HG03108 (cell line): ENCODE results near the gene LOC128125822.
"Not testable (repeated sequence)": the region's sequence is repeated elsewhere in the genome, so short reads cannot be mapped to it uniquely, and the experiment has no call there.

ENCODE experiments used
- ATAC-seq: cut with Tn5 transposase; IDR thresholded peaks from one replicate; pipeline ENCODE4 v1.9.1; 2021; ENCODE audit warnings: moderate library complexity; ENCODE audit not compliant: unreplicated experiment

The LOC128125822 gene

DNA sequence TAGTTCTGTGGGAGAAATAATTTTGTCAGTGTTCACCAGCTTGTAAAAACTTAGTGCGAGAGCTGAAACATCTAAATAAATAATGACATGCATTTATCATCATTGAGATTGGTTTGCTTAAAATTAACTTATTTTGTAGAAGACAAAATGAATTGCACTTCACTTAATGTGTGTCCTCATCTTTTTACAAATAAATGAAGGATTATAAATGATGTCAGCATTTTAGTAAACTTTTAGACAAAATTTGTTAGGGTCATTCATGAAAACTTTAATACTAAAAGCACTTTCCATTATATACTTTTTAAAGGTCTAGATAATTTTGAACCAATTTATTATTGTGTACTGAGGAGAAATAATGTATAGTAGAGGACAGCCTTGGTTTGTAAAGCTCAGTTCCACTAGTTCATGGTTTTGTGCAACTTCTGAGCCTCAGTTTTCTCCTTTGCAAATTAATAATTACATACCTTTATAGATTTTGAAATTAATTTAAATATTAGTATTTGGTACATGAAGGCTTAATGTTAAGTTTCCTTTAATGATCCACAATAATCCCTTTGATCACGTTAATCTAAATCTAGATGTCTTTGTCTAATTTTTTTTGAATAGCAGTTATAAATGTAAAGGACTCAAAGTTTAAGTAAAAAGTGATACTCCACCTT is 9.2 kb downstream of the LOC128125822 start:
- ATAC-seq = no peak

DNA sequence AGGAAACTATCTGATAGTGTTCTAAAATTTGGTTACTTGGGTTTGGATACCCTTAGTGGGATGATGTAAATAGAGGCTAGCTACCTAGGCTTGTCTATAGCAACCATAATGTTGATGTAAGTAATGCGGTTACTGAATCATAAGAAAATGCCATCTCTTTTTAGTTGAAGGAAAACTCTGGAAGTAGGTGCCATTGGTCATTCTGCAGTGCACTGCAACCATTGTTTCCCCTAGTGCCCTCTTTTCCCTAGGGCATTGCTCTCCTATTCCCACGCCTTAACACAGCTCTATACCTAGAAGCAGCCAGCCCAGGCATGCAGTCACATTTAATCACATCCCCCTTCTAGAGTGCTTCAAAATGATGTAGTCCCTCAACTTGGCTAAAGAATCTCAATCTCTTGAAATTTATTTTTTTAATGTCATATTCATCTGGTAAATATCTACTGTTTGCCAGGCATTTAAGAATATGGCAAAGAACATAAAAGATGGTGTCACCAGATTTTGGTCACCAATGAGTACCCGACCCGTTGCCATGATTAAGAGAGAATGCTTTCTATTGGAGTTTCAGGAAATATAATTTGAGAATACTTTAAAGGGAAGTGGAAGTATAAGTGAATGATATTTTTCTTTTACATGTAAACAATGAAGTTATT is 10.4 kb downstream of the LOC128125822 start:
- no peak for ATAC-seq

DNA sequence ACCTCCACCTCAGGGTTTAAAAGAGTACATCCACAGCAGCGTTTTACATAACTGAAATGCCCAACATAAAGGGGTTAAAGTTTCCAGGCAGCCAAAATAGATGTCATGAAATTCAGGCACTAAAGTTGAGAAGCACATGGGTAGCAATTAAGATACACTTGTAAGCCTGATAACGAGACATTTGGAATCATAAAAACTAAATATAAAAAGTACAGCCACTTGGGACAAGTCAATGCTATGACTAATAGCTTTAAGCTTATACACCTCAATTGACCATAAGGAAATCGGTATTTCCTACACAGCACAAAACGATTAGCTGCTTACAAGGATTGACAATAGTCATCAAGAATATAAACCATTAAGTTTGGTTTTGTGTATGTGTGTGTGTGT is 11.8 kb downstream of the LOC128125822 start:
- no peak for ATAC-seq

DNA sequence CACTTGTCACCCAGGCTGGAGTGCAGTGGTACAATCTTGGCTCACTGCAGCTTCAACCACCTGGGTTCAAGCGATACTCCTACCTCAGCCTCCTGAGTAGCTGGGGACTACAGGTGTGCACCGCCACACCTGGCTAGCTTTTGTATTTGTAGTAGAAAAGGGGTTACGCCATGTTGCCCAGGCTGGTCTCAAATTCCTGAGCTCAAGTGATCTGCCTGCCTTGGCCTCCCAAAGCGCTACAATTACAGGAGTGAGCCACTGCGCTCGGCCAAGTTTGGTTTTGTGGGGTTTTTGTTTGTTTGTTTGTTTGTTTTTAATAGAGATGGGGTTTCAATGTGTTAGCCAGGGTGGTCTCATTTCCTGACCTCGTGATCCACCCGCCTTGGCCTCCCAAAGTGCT is 12.3 kb downstream of the LOC128125822 start:
- no peak for ATAC-seq

DNA sequence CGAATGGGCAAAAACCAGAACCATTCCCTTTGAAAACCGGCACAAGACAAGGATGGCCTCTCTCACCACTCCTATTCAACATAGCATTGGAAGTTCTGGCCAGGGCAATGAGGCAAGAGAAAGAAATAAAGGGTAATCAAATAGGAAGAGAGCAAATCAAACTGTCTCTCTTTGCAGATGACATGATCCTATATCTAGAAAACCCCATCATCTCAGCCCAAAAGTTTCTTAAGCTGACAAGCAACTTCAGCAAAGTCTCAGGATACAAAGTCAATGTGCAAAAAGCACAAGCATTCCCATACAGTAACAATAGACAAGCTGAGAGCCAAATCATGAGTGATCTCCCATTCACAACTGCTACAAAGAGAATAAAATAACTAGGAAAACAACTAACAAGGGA is 13.4 kb downstream of the LOC128125822 start:
- not testable (repeated sequence) for ATAC-seq

DNA sequence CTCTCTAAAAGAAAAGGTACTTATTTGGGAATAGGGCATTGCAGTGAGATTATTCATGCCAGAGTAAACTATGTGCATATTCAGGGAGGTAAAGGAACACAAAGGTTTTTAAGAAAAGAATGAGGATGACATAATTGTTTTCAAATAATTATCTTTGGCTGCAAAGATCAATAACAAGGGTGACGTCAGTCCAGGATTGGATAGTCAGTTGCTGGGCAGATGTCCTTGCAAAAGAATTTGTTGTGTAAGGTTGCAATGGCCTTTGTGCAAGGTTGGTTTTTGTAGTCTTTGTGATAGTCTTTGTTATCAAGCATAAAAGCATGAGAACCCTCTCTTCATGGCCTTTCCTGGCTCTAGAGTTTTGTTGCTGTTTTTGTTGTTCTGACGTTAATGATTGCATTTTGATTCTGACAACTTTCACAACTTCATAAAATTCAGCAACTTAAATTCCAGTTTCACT is 17.7 kb downstream of the LOC128125822 start:
- ATAC-seq = no peak

DNA sequence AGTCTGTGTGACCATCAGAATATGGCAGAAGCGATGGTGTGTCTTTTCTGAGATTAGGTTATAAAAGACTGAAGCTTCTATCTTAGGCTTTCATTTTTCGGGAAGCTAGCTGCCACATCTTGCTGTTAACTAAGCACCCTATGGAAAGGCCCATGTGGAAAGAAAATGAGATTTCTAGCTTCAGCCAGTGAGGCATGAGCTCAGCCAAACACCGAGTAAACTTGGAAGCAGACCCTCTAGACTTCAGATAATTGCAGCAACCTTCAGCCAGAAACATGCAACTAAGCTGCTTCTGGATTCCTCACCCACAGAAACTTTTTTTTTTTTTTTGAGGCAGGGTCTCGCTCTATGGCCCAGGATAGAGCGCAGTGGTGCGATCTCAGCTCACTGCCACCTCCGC is 20.6 kb downstream of the LOC128125822 start:
- no peak for ATAC-seq

DNA sequence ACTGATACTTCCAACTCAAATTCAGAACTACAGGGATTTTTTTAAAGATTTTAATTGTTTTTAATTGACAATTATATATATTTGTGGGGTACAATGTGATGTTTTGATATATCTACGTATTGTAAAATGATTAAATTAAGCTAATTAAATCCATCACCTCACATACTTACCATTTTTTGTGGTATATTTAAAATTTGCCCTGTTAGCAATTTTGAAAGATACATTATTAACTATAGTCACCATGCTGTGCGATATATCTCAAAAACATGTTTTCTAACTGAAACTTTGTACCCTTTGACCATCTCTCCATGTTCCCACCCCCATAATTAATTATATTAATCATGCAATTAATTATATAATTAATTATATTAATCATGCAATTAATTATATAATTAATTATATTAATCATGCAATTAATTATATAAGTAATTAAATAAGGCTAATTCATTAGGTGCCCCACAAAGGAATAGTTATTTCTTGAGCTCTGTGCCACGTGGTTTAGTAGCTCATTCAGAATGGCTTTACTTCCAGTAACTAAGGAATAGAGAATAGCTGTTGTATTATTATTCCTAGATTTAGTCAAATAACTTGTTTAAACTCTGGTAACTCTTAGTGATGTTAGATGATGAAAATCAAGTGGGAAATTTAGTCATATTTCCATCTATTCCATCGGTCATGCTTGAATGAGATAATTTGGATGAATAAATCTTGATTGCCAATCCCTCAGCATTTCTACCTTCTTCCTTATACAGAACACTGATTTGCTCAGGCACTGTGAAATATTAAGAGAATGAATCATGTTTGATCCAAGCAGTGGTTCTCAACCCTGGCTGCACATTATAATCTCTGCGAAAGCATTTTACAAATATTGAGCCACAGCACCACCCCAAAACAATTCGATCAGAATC is 25.1 kb downstream of the LOC128125822 start:
- no peak for ATAC-seq

DNA sequence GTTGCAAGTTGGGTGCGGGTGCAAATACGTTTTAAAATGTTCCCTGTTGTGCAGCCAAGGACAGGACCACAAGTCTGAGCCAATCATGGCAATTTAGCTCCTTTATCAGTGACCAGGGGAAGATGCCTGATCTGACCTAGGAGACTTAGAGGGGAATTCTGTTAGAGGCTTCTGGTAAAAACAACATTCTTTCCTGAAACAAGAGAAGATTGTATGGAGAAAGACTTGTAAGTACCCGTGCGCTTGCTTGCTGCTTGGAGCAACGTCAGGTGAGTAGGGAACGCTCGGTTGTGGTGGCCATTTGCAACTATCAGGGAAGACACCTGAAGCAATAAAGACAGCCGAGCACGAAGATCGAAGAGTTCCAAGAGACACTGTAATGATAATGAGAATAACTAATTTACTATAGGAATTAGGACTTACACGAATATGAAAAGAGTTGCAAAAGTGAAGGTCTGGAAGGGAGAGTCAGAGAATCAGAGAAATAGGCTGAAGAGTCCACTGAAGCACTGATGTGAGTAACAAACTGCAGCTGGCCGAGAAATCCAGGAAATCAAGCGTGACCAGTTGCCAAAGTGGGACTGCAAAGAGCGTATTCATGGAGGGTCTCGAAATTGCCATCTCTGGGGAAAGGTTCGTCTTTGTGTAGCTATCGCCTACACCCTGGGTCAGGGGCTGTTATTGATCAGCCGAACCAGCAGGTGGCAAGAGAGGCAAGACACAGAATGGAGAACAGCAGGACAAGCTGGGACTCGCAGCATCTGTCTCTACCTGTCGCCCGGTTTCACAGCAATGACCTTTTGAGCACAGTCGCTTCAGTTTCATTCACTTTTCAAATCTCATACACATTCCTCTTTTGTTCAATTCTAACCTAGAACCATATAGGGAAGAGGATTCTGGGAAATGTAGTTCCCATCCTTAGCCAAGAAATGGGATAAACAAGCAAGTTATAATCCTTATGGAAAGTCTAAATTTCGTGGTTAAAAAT is 26.1 kb downstream of the LOC128125822 start:
- peak; percentile 99 for ATAC-seq

DNA sequence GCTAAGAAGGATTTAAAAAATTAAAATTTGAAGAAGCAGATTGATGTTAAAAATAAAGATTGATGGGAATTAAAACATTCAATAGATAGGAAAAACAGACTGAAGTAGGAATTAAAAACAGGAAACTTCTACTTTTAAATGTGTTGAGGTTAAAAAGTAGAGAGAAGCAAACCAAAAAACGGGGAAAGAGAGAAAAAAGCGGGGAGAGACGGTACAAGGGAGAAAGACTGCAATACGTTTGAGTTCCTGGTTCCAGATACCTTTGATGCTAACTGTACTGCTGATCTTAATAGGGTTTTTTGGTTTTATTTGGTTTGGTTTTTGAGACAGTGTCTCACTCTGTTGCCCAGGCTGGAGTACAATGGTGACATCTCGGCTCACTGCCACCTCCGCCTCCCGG is 27.0 kb downstream of the LOC128125822 start:
- ATAC-seq = no peak

DNA sequence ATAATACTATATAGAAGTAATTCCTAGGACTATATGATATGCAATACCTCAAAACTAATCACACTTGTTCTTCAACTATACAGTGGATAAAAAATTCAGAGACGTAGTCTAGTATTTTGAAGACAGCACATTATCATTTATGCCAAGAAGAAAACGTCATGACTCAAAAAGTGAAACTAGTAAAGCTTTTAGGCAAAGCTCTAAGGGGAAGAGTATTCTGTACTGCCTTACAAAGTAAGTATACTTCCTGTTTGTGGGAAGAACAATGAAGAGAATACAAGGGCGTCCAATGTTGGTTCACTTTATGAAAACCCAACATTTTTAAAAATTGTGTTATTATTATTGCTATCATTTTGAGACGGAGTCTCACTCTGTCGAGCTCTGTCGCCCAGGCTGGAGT is 27.9 kb downstream of the LOC128125822 start:
- no peak for ATAC-seq

DNA sequence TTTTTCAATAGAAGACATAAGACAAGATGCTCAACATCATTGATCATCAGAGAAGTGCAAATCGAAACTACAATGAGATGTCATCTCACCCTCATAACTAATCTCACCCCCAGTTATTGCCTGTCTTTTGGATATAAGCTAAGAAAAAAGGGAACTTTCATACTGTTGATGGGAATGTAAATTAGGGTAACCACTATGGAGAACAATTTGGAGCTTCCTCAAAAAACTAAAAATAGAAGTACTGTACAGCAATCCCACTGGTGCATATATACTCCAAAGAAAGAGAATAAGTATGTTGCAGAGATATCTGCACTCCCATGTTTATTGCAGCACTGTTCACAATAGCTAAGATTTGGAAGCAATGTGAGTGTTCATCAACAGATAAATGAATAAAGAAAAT is 37.0 kb downstream of the LOC128125822 start:
- no peak for ATAC-seq

DNA sequence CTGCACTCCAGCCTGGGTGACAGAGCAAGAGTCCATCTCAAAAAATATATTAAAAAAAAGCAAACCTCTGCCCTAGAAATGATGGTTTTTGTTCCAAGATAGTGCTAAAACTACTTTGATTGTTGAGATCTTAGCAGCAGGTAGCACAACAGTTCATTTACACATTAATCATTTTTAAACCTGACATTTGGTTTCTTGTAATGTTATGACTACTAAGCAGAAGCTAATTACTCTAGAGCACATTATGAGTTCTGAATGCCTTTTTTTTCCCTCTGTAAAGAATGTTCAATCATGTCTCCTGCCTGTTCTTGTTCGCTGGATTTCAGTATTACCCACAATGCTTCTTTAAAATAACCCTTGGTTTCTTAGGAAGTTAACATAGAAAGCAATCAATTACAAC is 38.7 kb downstream of the LOC128125822 start:
- ATAC-seq = no peak

DNA sequence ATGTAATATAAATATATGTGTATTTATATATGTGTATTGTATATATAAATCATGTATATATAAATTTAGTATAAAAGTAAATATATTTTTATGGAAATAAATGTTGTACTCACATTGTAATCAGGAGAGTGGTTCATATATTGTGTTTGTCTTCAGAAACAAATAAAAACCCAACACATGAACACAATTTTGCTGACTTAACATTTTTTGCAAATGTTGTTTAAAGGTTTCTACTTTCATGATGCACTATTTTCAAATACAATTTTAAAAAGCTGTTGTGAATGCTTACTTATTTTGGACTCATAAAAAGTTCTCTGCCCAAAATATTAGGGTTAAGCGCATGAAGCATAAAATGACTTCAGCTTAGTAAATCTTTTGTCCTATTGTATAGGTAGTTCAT is 39.3 kb downstream of the LOC128125822 start:
- ATAC-seq = no peak

DNA sequence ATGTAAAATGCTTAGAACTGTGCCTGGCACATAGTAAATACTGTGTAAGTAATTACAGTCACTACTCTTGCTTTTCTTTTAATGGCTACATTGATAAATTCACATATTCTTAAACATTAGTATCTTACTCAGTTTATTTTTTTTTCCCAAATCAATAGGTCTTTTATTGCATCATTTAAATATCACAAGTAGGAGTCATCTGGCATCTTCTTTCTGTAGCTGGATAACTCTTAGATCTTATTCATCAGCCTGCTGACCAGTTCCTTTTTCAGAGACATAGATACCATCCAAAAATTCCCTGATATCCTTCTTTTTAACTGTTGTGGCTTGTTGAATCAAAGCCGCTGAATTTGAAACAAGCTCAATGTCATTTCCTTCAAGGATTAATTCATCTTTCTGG is 43.3 kb downstream of the LOC128125822 start:
- ATAC-seq = no peak
